ENCODE measurements around the gene POU5F1. TPM values are rescaled to one million over a fixed set of nuclear protein-coding genes. Genes with fewer than 3 reads are reported as not detected.
"Not testable (repeated sequence)": the region's sequence is repeated elsewhere in the genome, so short reads cannot be mapped to it uniquely, and the experiment has no call there.

Gene POU5F1
- total RNA-seq, 2 donors from 2014 or later = 4.9 to 37.6 TPM

- Histone ChIP-seq H3K4me3 (no peak overlapping the region), H3K27ac (peak overlapping the region in 1 of 4 donors; percentile 44), H3K4me1 (peaks cover 24% of the 10 kb centered on the region), H3K36me3 (replicated peaks in 1 of 2; ENCODE audit: insufficient read depth in 1 of 2, low read depth in 2 of 2) (no peaks in the 10 kb centered on the region), H3K9me3 (no peaks in the 10 kb centered on the region), H3K27me3 (no peaks in the 10 kb centered on the region)
- TF ChIP-seq POLR2A (IDR thresholded peaks at IDR 0.05) (no peak), CTCF (IDR thresholded peaks at IDR 0.05) (no peak)
- 60 to 78% methylated on average over 4 of the region's 4 CpGs for WGBS, 2 donors
- DNase-seq (no peak), ATAC-seq (no peak)
- intact Hi-C loops (cut with DNase I) = loop anchor here (5.0 kb wide), 1 partner anchor 53 kb away; the partner anchor contains the start of gene PSORS1C2
These were observed 20.0 kb upstream of the POU5F1 start for GRCh38 chr6:31190488-31190887.

DNA sequence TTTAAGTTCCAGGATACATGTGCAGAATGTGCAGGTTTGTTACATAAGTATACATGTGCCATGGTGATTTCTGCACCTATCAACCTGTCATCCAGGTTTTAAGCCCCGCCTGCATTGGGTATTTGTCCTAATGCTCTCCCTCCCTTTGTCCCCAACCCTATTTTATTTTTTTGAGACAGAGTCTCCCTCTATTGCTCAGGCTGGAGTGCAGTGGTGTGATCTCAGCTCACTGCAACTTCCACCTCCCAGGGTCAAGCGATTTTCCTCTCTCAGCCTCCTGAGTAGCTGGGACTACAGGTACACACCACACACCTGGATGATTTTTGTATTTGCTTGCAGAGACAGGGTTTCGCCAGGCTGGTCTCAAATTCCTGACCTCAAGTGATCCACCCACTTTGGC is 18.7 kb upstream of the POU5F1 start:
- H3K27me3 ChIP-seq; H3K9me3 ChIP-seq; intact Hi-C loops (cut with DNase I); H3K36me3 ChIP-seq (replicated peaks in 1 of 2; ENCODE audit: insufficient read depth in 1 of 2, low read depth in 2 of 2); H3K4me3 ChIP-seq: not testable (repeated sequence)
- H3K27ac ChIP-seq = peak overlapping the region in 3 of 4 donors; percentile 73 to 98 (median 93)
- H3K4me1 ChIP-seq = peaks cover 25% of the 10 kb centered on the region
- 46 to 51% methylated on average over 3 of the region's 3 CpGs for WGBS, 2 donors
- ATAC-seq (peak; percentile 13), DNase-seq (peak; percentile 48 to 72 (median 67))
- TF ChIP-seq CTCF (IDR thresholded peaks at IDR 0.05) (peak in 3 of 7 experiments; percentile 9 to 22 (median 9)), POLR2A (IDR thresholded peaks at IDR 0.05) (peak in 2 of 3 donors; percentile 21)

DNA sequence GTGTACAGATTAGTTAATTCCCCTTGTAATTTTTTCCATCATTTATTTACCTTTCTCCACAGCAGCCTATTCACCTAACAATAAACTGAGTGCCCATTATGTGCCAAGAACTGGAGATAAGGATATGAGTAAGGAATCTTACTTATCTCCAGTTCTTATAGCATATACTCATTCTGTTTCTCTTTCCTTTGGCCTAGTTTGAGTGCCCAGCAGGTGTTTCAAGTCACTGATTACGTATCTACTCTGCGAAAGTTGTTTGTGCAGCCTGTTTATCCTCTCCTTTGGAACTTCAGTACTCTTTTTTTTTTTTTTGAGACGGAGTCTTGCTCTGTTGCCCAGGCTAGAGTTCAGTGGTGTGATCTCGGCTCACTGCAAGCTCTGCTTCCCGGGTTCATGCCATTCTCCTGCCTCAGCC is 17.3 kb upstream of the POU5F1 start:
- no peaks in the 10 kb centered on the region for H3K36me3 ChIP-seq (replicated peaks in 1 of 2; ENCODE audit: insufficient read depth in 1 of 2, low read depth in 2 of 2)
- 21 to 25% methylated on average over 5 of the region's 5 CpGs for WGBS, 2 donors
- no peaks in the 10 kb centered on the region for H3K27me3 ChIP-seq
- H3K4me1 ChIP-seq = peaks cover 39% of the 10 kb centered on the region
- peak overlapping the region; percentile 84 to 98 (median 92) for H3K27ac ChIP-seq
- no peak for TF ChIP-seq CTCF (IDR thresholded peaks at IDR 0.05)
- peak in 1 of 3 donors; percentile 24 for TF ChIP-seq POLR2A (IDR thresholded peaks at IDR 0.05)
- DNase-seq (peak; percentile 46 to 88 (median 67)), ATAC-seq (peak; percentile 85)
- H3K4me3 ChIP-seq = no peak overlapping the region
- no peaks in the 10 kb centered on the region for H3K9me3 ChIP-seq
- intact Hi-C loops (cut with DNase I) = no loop called here

DNA sequence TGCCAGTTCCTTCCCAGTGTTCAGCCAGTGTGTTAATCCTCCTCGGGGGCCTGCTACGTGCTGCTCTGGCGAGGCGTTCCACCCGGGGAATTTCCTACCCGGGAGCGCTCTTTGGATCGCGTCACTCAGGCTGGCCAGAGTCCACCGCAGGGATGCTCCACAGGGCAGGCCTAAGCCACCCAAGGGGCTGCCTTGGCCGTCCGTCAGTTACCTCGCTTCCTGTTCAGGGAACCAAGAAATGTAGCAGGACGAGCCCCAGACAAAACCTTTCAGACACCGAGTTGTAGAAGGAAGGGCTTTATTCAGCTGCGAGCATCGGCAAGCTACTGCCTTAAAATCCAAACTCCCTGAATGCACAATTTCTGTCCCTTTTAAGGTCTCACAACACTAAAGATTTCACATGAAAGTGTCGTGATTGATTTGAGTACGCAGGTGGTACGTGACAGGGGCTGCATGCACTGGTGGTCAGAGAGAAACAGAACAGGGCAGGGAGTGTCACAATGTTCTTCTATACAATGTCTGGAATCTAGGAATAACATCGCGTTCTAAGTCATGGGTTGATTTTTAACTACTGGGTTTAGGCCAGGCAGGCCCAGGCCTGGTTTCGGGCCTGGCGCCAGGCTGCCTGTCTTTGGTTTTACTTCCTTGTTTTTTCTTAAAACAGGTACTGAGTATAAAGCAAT is 15.7 kb upstream of the POU5F1 start:
- ATAC-seq (peak; percentile 66), DNase-seq (peak; percentile 84 to 88 (median 86))
- intact Hi-C loops (cut with DNase I) = no loop called here
- H3K27me3 ChIP-seq = no peaks in the 10 kb centered on the region
- H3K27ac ChIP-seq = peak overlapping the region; percentile 90 to 98 (median 94)
- H3K4me1 ChIP-seq = peaks cover 50% of the 10 kb centered on the region
- TF ChIP-seq POLR2A (IDR thresholded peaks at IDR 0.05) = peak; percentile 51 to 90 (median 82)
- no peak for TF ChIP-seq CTCF (IDR thresholded peaks at IDR 0.05)
- no peaks in the 10 kb centered on the region for H3K9me3 ChIP-seq
- peak overlapping the region in 1 of 2 donors; percentile 6 for H3K4me3 ChIP-seq
- no peaks in the 10 kb centered on the region for H3K36me3 ChIP-seq (replicated peaks in 1 of 2; ENCODE audit: insufficient read depth in 1 of 2, low read depth in 2 of 2)
- WGBS, 2 donors = 7 to 23% methylated on average over 17 to 24 of the region's 24 CpGs

DNA sequence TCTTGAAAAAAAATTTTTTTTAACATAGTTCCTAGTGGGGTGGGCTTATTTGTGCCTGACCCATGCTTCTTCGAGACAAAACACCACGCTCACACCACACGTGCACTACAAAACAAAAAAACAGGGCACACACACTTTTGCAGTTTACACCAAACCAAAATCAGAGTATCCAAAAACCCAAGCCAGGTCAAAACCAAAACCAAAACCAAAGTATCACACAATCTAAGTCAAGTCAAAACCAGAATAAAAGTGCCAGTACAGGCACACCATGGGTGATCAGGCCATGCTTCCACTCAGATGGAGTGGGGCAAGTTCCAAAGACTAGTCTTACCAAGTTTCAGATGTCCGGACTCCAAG is 15.2 kb upstream of the POU5F1 start:
- ATAC-seq; H3K36me3 ChIP-seq (replicated peaks in 1 of 2; ENCODE audit: insufficient read depth in 1 of 2, low read depth in 2 of 2); H3K9me3 ChIP-seq; H3K27me3 ChIP-seq; DNase-seq; intact Hi-C loops (cut with DNase I): not testable (repeated sequence)
- WGBS, 2 donors = 24 to 35% methylated on average over 4 of the region's 4 CpGs
- Histone ChIP-seq H3K27ac (peak overlapping the region; percentile 90 to 98 (median 94)), H3K4me3 (peak overlapping the region in 1 of 2 donors; percentile 6), H3K4me1 (peaks cover 55% of the 10 kb centered on the region)

DNA sequence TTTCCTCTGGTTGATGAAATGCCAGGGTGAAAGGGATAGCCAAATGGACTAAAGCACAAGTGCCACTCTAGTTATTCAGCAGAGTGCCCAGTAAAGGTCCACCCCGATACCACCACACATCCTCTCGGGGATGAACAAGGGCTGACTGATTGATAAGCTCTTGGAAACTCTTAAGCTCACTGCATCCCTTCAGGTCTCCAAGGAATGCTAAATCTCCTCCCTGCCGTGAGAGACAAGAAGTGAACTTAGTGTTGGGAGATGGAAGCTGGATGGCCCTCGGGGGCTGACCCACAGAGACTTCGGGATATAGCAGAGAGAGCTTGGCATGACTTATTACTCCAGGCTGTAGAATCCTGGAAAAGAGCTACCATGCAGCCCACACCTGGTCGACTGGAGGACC is 13.4 kb upstream of the POU5F1 start:
- ATAC-seq; H3K36me3 ChIP-seq (replicated peaks in 1 of 2; ENCODE audit: insufficient read depth in 1 of 2, low read depth in 2 of 2); H3K9me3 ChIP-seq; intact Hi-C loops (cut with DNase I); DNase-seq; H3K27me3 ChIP-seq; H3K4me3 ChIP-seq: not testable (repeated sequence)
- H3K27ac ChIP-seq = peak overlapping the region in 2 of 4 donors; percentile 50 to 90
- H3K4me1 ChIP-seq = peaks cover 70% of the 10 kb centered on the region
- WGBS, 2 donors = 60 to 64% methylated on average over 6 of the region's 6 CpGs

DNA sequence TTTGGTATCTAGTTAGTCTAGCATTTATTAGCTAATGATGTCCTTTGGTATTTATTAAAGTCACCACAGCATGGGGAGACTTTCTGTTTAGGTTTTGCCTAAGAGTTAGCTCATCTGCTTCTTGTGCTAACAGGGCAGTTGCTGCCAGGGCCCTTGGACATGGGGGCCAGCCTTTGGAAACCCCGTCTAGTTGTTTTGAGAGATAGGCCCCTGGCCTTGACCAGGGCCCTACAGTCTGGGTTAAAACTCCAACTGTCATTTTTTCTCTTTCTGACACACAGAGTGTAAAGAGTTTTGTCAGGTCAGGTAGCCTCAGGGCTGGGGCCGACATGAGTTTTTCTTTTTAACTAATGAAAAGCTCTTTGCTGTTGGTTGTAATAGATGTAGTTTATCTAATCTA is 12.8 kb upstream of the POU5F1 start:
- H3K36me3 ChIP-seq (replicated peaks in 1 of 2; ENCODE audit: insufficient read depth in 1 of 2, low read depth in 2 of 2); H3K27me3 ChIP-seq; ATAC-seq; DNase-seq; H3K4me3 ChIP-seq; H3K9me3 ChIP-seq; intact Hi-C loops (cut with DNase I): not testable (repeated sequence)
- 13 to 22% methylated on average over 2 of the region's 2 CpGs for WGBS, 2 donors
- Histone ChIP-seq H3K27ac (peak overlapping the region in 2 of 4 donors; percentile 36 to 90), H3K4me1 (peaks cover 70% of the 10 kb centered on the region)
